ENCODE measurements around the gene SPEF1.

The SPEF1 gene

GRCh38 chr20:3728354-3728753 lies 52.9 kb downstream of the SPEF1 start:
- no peak overlapping the region for H2AFZ ChIP-seq (ENCODE audit: low read length)
- H3K9me2 ChIP-seq (ENCODE audit: low read depth, low read length): no peaks in the 10 kb centered on the region
- no peaks in the 10 kb centered on the region for H3K36me3 ChIP-seq (ENCODE audit: insufficient read depth, low read length)
- no peak overlapping the region for H3K9ac ChIP-seq (ENCODE audit: low read length)
- no peaks in the 10 kb centered on the region for H3F3A ChIP-seq (ENCODE audit: insufficient read depth, low read length)
- no peaks in the 10 kb centered on the region for H3K4me1 ChIP-seq (ENCODE audit: insufficient read depth, low read length, severe bottlenecking)
- H3K9me3 ChIP-seq (ENCODE audit: low read length): no peaks in the 10 kb centered on the region
- H3K79me2 ChIP-seq (ENCODE audit: insufficient read depth, low read length): no peaks in the 10 kb centered on the region
- H3K4me3 ChIP-seq (ENCODE audit: low read depth, low read length, poor library complexity, severe bottlenecking): no peak overlapping the region
- no peak overlapping the region for H3K4me2 ChIP-seq (ENCODE audit: low read length)
- H4K20me1 ChIP-seq (ENCODE audit: insufficient read depth, low read length): no peaks in the 10 kb centered on the region
- no peak overlapping the region for H3K27ac ChIP-seq (ENCODE audit: low read depth, low read length, poor library complexity, severe bottlenecking)
- peaks cover 6% of the 10 kb centered on the region for H3K27me3 ChIP-seq (ENCODE audit: insufficient read depth, low read length)
- TF ChIP-seq CTCF (IDR thresholded peaks at IDR 0.05; ENCODE audit: low read length) (no peak), EZH2 (IDR thresholded peaks at IDR 0.05; ENCODE audit: borderline replicate concordance, low read length) (no peak)
